AML-193 (cell line): ENCODE measurements around the gene SCAI.
"Not testable (repeated sequence)": the region's sequence is repeated elsewhere in the genome, so short reads cannot be mapped to it uniquely, and the experiment has no call there.

Experiments
- DNase-seq, 2 experiments: peaks; one replicate each; lab custom pipeline; 2025; lab: John Stamatoyannopoulos, UW

The SCAI gene

DNA sequence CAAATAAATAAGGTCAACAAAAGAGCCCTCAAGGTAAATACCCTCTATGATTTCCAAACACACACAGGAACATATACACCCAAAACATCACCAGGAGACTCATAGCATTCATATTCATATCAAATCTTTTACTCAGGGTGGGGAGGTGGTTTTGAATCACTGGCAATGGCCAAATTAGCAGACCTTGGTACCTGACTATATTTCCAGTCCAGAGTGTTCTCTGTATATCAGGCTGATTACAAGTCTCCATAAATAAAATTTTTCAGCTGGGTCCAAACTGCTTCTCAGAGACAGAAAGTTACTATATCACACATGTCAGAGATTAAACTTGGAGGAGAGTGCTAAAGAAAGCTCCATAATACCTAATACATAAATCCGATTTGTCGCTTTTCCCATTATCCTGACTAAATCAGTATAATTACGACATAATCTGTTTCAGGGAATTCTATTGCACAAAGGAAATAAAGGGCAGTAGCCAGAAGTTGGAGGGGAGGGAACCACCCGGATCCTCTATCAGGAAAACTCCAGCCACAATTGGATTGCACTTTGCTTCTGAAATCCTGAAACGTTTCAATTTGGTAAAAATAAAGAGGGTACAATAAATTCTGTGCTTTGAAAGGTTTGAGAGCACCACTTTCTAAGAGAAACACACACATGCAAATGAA, 195.5 kb downstream of the SCAI start:
- DNase-seq, result no peak

DNA sequence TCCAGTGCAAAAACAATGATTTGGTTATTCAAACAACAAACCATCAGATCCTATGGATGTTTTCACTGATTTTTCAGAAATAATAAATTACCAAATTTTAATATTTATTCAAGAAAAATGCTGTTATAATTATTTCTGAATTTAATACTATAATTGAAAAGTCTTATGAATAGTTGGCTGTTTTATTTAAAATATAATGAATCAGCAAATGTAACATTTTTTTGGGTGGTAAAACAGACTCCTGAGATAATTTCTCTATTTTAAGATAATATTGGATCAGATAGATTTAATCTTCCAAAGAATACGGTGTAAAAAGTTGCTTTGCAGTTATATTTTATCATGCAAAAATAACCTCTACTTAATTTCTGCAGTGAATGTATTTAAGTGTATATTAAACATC, 197.2 kb downstream of the SCAI start:
- DNase-seq, result no peak

DNA sequence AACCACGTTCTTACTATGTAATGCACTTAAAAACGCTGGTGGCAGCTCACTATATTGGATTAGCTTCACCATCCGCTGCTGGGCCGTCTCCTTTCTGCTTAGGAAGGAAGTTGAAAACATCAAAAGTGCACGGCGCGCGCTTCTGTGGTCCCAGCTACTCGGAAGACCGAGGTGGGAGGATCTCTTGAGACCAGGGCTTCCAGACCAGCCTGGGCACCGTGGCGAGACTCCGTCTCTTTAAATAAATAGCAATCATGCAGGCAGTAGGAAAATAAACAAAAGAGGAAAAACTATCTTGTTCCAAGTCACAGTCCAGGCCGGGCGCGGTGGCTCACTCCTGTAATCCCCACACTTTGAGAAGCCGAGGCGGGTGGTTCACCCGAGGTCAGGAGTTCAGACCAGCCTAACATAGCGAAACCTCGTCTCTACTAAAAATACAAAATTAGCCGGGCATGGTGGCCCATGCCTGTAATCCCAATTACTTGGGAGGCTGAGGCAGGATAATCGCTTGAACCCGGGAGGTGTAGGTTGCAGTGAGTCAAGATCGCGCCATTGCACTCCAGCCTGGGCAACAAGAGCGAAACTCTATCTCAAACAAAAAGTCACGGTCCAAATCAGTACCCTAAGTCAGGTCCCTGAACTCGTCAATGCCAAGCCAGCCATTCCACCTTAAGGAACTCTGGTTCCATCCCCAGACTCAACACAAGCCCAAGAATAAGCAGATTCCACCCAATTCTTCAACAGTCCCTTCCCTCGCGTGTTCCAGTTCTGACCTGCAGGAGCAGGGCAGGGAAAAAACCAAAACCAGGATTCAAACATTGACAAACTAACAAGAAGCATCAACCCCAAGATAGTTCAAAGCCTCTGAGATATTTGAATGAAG, 201.4 kb downstream of the SCAI start:
- DNase-seq, result peak; percentile 34 to 46

DNA sequence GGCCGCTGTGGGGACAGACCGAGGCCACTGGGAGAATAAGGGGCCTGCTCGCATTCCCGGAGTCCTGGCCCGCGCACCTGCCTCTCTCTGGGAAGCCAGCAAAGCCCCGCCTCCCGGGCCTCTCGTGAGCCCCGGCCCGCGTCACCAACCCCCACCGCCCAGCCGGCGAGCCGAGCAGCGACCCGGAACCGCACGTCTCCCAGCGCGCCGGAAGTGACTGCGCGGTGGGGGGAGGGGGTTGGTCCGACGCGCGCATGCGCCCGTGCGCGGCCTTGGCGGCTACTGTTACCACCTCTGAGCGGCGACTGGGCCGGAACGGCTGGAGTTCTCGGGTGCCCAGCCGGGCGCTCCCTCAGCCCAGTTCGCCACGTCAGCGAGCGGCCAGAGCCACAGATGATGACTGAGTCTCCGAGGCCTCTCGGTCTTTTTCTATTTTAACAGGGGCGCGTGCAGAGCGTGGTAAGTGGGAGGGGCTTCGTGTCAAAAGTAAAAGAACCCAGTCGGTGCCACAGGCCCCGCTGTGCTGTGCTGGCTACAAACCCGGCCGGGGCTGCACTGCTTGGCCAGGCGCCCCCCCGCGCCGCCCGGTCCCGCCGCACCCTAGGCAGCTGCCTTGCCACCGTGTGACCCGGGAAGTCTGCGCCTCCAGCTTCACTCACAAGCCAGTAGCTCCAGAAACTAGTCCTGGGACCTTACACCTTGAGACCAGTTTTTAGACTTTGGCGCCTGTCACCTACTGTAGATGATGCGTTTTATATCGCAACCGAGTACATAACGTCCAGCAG, 202.2 kb downstream of the SCAI start, which contains the start of gene GOLGA1:
Gene GOLGA1, minus strand, starts transcription at position 190 of the 785 bp plus-strand sequence. CDS start 2,372 bp downstream, outside the sequence.
- peak; percentile 70 to 78 for DNase-seq

DNA sequence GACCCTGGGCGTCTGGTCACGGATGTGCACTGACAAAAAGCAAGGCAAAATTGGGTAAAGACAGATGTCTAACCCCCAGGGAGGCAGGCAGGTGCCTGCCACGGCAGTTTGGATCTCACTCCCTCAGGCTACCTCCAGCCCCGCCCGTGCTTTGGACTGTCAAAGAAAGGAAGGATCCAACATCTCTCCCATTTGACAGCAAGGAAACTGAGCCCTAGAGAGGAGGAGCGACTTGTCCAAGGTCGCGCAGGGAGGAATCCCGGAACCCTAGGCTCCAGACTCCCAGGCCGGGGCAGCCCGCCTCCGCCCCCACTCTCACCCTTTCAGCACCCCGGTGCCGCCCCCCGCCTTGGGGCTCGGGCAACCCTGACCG, 202.8 kb downstream of the SCAI start:
- DNase-seq, result no peak

DNA sequence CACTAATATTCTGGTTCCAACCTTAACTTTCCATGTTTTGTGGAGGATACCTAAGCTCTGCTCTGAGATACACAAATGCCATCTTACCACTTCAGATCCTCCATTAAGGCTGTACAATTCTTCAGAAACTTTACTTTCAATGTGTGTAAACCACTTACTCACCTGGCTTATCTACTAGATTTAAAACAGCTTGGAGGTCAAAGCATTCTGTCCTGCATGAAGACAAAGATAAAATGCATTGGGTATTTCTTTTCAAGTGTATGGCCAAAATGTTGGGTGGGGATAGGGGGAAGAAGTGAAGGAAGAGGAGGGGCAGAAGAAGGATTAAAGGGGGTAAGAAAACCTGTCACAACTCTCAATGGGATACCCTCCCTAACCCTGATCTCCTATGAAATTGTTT, 203.4 kb downstream of the SCAI start:
- DNase-seq, result no peak

DNA sequence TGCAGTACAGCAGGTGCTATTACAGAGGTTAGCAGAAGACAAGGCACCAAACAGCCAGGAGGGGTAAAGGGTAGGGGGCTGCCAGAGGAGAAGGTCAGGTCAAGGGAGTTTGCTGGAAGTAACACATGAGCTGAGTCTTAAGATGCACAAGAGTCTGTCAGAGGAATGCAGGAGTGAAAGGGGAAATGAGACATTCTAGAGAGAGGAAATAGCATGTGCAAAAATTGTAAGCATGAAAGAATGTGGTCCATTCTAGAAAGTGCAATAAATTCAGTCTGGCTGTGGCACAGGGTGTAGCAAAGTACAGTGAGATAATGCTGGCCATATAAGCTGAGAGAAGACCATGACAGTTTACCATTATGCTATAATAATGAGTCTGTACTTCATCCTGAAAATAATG, 209.0 kb downstream of the SCAI start:
- DNase-seq, result no peak

DNA sequence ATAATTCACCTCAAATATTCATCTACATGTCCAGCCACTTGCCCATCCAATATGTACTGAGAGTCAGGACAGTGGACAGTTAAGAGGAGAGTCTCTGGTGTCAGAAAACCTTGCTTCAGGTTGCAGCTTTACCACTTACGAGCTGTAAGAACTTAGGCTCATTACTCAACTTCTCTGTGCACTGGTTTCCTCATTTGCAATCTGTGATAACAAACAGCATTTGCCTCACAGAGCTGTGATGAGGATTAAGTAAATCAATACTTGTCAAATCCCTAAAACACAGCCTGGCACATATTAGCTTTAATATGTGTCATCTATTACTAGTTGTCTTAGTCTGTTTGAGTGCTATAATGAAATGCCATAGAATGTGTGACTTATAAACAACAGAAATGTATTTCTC, 211.0 kb downstream of the SCAI start:
- DNase-seq, result peak; percentile 39 to 51

DNA sequence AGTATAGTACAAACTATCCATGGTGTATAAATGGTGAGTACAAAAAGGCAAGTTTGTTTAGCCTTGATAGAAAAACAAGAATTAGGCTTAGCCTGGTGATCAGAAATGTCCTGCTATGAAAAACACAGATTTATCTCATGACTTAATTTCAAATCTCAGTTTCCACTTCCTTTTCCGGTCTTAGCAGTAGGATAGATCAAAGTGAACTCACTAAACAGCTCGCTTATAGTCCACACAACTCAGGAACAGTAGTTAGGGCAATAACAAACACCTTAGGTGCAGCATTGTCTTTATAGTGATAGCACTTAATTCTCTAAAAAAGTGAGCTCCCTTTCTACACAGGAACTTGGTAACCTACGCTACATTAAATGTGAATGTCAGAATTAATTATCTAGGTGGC, 213.9 kb downstream of the SCAI start:
- no peak for DNase-seq

DNA sequence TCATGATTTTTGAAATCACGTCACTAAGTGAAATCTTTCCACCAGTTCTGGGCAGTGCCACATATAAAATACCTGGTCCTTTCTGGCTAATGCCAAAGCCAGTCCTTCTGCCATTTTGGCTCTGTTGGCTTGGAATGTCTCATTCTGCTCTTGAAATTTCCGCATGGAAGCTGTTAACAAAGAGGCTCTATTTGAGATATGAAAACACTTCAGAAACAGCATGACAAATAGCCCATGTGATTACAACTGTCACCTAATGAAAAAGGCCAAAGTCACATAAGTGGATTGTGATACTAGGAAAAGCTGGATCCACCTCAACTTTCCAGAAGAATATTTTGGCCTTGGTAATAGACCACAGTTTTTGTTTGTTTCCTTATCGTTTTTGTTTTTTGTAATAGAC, 215.2 kb downstream of the SCAI start:
- no peak for DNase-seq

DNA sequence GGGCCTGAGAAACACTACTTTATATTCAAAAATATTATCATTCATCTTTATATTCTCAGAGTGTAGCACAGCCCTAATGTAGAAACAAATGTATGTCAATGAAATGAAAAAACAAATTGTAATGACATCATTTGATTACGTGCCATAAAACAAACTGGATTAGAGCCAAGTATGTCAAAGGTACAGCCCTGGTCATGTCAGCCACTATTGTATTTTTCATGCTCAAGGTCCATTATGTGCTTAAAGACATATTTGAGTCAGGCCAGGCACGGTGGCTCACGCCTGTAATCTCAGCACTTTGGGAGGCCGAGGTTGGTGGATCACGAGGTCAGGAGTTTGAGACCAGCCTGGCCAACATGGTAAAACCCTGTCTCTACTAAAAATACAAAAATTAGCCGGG, 222.9 kb downstream of the SCAI start:
- not testable (repeated sequence) for DNase-seq

DNA sequence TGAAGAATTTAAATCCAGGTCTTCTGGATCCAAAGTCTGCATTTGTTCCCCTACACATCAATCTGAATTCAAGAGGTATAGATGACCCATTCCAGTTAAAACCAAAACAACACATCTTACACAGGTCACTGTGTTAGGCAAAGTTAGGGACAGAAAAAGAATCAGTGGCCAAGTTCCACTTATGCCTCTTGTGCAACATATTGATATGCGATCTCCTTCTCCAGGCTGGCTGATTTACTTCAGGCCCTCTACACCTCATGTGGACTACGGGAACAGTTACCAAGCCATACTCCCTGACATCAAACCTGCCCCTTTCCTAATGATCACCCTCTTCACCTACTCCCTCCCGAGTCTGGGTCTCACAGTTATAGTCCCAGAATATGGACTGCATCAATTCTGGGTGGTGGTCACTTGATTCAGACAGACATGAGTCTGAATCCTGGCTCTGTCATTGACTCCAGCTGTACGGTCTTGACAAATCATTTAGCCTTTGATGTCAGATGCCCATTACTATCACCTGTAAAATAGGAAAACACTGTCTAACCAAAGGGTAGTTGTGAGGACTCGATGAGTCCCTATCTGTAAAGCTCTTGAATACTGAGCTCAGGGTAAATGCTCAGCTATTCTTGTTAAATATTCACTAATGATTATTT, 228.4 kb downstream of the SCAI start:
- no peak for DNase-seq

DNA sequence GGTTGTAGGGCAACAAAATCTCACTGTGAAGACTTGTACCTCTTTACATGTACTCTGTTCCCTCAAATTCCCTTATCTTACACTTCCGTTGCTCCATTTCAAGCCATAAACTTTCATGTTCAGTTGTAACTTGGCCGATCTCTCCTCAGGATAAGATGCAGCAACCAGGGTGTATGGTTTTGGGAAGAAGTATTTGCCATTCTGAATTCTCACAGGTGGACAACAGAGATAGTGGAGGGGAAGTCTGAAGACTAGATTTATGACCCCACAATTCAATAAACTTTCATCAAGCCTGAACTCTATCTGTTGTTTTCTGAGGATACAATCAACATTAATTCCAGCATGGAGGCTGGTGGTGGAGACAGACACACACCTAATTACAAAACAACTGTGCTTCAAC, 229.9 kb downstream of the SCAI start:
- no peak for DNase-seq

DNA sequence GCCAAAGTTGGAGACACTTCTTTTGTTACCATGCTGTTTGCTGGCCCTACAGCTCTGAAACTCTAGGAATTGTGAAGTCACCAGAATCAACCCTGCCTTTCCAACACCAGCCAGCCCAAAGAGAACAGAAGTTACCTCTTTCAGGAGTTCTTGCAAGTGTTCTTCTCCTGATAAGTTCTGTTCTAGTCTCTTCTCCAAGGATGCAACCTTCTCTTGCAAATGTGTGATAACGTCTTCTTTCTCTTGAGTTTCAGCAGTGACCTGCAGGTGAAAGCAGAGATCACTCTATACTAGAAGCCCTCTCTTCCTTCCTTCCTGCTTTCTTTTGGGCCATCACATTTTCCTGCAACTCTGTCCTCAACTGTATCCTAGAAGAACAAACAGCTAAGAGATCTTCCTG, 231.6 kb downstream of the SCAI start:
- DNase-seq, result no peak

DNA sequence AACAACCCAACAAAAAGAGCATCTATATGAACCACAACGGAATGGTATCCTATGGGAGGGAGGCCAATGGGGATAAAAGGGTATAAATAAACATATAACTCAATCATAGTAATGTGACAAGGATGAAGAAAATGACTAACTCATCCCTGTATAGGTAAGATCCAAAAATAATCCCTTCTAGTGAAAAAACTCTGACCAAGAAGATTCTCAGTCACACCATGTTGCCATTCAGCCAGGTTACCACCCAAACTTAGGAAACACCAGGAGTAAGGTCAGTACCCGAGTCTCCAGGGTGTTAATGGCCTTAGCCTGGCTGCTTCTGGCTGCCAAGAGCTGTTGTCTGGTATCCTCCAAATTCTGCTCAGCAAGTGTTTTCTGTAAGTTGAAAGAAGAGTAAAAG, 235.2 kb downstream of the SCAI start:
- no peak for DNase-seq

DNA sequence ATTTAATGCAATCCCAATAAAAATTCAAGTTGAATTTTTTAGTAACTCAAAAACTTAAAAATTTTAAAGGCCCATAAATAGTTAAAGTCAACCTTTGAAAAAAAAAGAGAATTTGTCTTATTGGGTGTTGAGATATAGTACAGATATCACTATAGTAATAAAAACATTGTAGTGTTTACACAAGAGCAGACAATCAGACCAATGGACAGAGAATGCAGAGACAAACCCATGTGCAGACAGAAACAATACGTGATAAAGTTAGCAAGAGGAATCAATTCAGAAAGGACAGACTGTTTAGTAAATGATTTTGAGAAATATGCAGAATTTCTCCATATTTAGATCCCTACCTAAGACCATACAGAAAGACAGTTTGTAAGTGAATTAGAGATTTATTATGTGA, 236.4 kb downstream of the SCAI start:
- DNase-seq, result no peak

DNA sequence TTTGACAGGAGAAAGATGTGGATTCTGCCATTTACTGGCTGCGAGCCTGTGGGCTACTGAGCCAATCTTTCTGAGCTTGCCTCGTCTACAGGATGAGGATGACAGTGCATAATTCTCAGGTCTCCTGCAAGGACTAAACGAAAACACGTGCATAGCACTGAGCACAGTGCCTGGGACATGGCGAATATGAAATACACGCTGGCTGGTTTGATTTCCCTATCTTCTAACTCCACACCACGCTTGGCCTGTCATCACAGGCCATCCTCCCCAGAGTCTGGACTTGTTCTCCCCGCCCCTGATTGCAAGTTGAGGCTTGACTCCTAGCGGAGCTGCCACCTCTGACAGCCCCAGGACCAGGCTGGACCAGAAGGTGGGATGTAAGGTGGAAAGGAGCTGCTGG, 243.5 kb downstream of the SCAI start:
- DNase-seq, result no peak

DNA sequence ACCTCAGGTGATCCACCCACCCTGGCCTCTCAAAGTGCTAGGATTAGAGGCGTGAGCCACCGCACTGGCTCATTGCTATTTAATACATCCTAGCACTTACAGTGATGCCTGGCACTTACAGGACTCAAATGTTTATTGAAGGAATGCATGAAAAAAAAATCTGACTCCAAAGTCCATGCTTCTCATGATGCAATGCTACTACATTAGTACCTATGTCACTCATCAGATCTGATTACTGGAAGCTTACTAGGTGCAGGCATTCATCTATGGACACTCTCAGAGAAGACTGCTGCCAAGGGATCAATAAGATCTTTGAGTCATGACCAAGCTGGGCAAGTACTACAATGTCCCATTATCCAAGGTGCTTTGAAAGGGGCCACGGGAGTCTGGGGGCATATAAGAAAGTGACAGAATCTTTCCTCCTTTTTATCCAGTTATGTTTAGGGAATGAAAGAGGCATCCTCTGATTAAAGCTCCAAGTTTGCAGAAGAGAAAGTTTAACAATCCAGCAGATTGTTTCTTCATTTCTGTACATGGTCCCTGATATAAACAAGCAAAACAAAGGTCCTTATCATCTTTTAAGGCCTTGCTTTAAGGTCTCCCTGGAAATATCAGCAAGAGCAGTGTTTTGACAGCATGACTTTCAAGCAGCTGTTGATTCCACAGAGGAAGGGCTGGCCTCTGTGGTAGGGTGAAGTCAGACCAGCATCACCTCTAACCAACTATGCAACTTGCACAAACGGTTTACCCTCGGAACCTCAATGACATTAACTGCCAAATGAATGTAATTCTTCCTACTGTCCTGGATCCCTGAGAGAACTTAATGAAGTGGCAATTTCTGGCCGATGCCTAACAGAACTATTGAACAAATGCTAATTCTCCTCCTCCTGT, 245.5 kb downstream of the SCAI start:
- DNase-seq, result no peak

DNA sequence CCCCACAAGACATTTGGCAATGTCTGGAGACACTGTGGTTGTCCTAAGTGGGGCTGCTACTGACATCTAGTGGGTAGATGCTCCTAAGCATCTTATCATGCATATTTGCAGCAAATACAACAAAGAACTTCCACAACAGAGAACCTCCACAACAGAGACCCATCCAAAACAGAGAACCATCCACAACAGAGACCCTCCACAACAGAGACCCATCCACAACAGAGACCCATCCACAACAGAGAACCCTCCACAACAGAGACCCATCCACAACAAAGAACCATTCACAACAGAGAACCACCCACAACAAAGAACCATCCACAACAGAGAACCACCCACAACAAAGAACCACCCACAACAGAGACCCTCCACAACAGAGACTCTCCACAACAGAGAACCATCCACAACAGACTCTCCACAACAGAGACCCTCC, 248.6 kb downstream of the SCAI start:
- DNase-seq, result peak; percentile 25 to 56

DNA sequence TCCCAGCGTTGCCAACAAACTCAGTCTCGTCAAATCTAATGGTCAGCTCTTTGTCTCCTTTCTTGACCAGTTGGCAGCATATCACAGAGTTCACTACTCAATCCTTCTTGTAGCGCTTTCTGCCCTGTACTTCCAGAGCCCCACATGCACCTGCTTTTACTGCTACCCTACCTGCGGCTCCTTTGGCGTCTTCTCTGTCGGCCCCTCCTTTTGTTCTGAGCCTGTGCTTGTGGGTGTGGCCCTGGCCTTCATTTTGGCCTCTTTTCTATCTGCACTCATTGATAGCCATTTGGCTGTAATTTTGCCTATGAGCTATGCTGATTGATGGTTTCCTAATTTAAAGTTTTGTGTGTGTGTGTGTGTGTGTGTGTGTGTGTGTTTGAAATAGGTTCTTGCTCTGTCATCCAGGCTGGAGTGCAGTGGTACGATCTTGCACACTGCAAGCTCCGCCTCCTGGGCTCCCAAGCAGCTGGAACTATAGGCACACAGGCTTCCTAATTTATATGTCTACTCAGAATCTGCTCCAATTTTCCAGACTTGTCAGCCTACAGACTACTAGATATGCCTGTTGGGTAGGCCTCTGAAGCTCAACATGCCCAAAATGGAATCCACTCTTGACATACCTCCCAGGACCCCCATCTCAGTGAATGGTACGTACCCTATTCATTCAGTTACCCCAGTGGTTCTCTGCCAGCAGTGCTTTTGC, 249.1 kb downstream of the SCAI start:
- DNase-seq, result no peak
